HEK293T (cell line): ENCODE measurements around the gene HTR2A.

Experiments
- BHLHE40 ChIP-seq: fragments of 450-650 bp; IDR thresholded peaks from 2 replicates; pipeline ENCODE4 v1.6.1; 2016; ENCODE audit warnings: mild to moderate bottlenecking, moderate library complexity, borderline replicate concordance
- CTBP1 ChIP-seq: fragments of 450-650 bp; IDR thresholded peaks from 2 replicates; pipeline ENCODE4 v1.6.1; 2016; ENCODE audit warnings: borderline replicate concordance
- ELF4 ChIP-seq: fragments of 450-650 bp; IDR thresholded peaks from 2 replicates; pipeline ENCODE4 v1.6.1; 2017; ENCODE audit warnings: antibody characterized with exemption
- FOXA1 ChIP-seq: fragments of 450-650 bp; IDR thresholded peaks from 2 replicates; pipeline ENCODE4 v1.6.1; 2016; ENCODE audit warnings: mild to moderate bottlenecking
- FOXM1 ChIP-seq: fragments of 450-650 bp; IDR thresholded peaks from 2 replicates; pipeline ENCODE4 v1.6.1; 2017; ENCODE audit warnings: mild to moderate bottlenecking, borderline replicate concordance
- HDGF ChIP-seq: fragments of 450-650 bp; IDR thresholded peaks from 2 replicates; pipeline ENCODE4 v1.6.1; 2017; ENCODE audit warnings: antibody characterized with exemption, borderline replicate concordance
- SP1 ChIP-seq: fragments of 450-650 bp; IDR thresholded peaks from 2 replicates; pipeline ENCODE4 v1.6.1; 2017
- TARDBP ChIP-seq: fragments of 450-650 bp; IDR thresholded peaks from 2 replicates; pipeline ENCODE4 v1.6.1; 2016

GRCh38 chr13:46894568-46894967 lies 2.3 kb downstream of the HTR2A start:
- TF ChIP-seq CTBP1 (no peak), ELF4 (no peak), SP1 (no peak), BHLHE40 (no peak), FOXM1 (no peak), HDGF (no peak), FOXA1 (no peak), TARDBP (no peak)
